Sciatic nerve (tissue), 2 donors: Measurements from ENCODE around the gene MTX2. TPM values are rescaled to one million over a fixed set of nuclear protein-coding genes. Genes with fewer than 3 reads are reported as not detected.

Experiments used
- ATAC-seq: fragments of 200-7000 bp; cut with Tn5 transposase; one replicate; pipeline ENCODE4 v1.9.1; 2020; ENCODE audit warnings: mild to moderate bottlenecking, moderate library complexity
- DNase-seq: peaks from one replicate; pipeline ENCODE4 v3.0.0-alpha.2; 2020; ENCODE audit warnings: low spot score
- intact Hi-C: fragments of 100-400 bp; cut with DNase I; formaldehyde crosslinking; loops from one replicate; pipeline ENCODE4 v1.14.2; 2022
- total RNA-seq: library from RNA; stranded (reverse); fragmentation: NEBNext Ultra II Directional; extraction: Animal tissue kit (Norgen Biotek cat#: 25700); gene quantifications from one replicate; pipeline ENCODE4 v1.2.1, GENCODE V29; 2021
- donor health status: DM: no; HTN: no; CAD: no.
- donor health status: DM: no; HTN: no; CAD: no.

The MTX2 gene
- 22.8 TPM for total RNA-seq

DNA sequence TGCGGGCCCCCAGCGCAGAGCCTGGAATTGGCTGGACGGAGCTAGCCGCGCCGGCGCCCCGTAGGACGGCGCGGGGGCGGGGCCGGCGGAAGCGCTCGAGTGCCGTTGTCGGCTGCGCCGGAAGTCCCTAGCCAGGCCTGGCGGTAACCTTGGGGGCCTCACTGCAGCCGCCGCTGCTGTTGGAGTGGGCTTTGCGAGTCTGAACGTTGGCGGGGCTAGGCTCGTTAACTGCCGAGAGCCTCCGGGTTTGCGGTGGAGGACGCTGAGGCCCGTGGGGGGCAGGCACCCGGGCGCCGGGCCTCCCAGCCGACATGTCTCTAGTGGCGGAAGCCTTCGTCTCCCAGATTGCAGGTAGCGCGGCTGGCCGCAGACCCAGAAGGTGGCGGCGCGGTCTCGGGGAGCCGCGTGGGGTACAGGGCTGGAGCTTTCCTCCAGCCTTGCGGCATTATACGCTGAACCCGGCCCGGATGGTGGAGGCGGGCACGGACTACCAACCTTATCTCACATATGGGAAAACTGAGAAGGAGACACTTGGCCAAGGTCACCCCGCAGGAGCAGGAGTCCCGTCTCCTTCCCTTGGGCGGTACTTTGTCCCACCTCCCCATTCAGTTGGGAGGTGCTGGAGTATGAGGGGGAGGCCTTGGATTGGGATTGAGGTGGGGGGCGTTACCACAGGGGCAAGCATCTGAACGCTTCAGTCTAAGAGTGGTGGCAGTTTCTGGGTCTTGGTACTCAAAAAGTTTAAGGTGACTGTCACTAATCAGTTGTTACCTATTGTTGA is at the start of gene MTX2:
MTX2 (plus strand) TSS at position 124 of the 781 bp plus-strand sequence; CDS start at position 312, 188 bp downstream.
- DNase-seq = peak; percentile 81
- intact Hi-C loops = no loop called here
- ATAC-seq = peak; percentile 98

DNA sequence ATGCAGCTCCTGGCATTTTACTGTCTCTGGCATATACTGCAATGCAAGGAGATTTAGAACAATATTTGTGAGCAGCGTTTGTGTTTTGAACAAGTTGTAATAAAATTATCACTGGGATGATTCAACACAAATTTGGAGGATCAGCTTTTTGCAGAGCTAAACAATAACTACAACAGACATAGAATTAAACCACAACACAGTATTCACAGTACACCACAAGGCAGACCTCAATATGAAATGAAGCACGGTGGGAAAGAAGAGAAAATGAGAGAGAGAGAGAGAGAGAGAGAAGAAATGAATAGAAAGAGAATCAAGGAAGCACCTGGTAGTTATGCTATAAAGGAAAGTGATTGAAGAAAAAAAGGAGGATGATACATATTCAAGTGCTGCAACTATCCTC is 41.4 kb upstream of the MTX2 start:
- intact Hi-C loops = no loop called here
- DNase-seq = no peak
- ATAC-seq = no peak

DNA sequence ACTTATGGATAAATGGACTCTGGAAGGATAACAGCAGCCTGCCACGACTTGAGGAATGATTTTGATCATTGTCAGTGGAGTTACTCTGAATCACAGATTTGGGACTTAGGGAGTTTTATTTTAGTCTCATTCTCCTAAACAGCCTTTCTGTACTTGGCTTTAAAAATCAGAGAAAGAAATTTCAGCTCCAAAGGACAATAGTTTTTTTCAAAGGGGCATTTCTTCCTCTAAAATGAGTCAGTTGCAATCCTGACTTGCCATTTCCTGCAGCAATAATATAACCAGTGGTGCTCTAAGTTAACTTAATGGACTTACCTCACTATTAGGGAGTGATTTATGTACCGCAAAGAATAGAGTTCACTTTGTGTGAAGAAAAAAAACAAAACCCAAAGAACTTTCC is 35.1 kb upstream of the MTX2 start:
- DNase-seq = no peak
- ATAC-seq = no peak
- intact Hi-C loops = no loop called here

DNA sequence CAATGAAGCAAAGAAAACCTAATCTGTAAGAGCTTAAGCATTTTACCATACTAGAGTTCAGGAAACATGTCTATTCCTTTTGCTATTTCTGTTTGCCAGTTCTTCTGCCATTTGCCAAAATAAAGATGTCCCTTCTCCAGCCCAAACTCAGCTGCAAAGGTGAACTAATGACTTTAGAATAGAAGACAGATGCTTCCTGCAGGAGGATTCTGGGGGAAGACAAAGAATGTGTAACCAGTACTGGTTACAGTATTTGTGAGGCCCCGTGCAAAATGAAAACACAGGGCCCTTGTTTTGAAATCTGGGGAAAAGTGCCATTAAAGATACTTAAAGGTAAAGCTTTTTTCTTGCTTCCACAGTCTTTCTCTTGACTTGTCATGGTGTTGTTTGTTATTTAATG is 34.3 kb upstream of the MTX2 start:
- intact Hi-C loops = no loop called here
- ATAC-seq = no peak
- DNase-seq = no peak

DNA sequence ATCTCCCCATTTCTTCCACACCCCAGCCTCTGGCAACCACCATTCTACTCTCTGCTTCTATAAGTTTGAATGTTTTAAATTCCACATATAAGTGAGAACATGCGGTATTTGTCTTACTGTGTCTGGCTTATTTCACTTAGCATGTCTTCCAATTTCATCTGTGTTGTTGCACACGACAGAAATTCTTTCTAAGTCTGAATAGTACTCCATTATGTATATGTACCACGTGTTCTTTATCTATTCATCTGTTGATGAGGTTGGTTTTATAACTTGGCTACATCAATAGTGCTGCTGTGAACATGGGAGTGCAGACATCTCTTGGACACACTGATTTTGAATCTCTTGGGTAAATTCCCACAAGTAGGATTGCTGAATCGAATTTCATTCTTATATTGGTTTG is 31.8 kb upstream of the MTX2 start:
- ATAC-seq (no peak), DNase-seq (no peak)
- intact Hi-C loops = no loop called here

DNA sequence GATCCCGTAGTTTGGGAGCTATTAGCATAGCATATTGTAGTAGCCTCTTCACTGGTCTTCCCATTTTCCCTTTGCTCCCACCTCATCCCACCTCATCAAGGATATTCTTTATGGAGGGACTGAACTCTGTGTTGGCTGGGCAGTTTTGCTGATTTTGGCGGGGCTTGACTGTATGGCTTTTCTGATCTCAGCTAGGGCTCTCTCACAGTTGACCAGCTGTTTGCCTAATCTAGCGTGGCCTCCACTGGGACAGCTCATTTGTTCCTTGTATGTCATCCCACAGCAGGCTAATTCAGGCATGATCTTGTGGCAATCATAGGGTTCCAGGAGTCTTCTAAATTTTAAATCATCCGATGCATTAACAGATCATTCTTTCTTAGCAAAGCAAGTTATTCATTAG is 30.2 kb upstream of the MTX2 start:
- intact Hi-C loops = no loop called here
- no peak for DNase-seq
- no peak for ATAC-seq

DNA sequence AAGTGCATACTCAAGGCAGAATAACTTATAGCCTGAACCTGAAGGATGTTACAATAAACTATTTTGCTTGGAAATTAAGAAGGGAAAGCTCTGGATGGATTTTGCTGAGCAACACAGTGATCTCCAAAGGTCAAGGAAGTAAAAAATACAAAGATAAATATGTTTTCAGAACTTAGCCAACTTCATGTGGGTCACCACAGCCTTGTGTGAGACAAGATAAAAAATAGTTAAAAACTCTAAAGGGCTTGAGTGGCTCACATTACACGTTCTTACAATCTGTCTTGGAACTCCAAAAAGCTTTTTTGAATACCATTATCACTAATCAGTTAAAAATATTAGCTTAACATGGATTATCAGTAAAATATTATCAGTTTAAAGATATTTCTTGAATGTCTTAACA is 28.9 kb upstream of the MTX2 start:
- DNase-seq (no peak), ATAC-seq (no peak)
- intact Hi-C loops = no loop called here

DNA sequence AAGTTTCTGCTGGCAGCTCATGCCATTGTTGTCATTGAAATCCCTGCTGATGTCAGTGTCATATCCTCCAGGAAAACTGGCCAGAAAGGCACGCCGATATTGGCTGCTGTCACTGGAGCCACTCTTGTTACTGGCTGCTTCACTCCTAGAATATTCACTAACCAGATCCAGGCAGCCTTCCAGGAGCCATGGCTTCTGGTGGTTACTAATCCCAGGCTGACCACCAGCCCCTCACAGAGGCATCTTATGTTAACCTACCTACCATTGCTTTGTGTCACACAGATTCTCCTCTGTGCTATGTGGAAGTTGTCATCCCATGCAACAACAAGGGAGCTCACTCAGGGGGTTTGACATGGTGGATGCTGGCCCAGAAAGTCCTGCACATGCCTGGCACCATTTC is 27.0 kb upstream of the MTX2 start:
- ATAC-seq = no peak
- intact Hi-C loops = no loop called here

DNA sequence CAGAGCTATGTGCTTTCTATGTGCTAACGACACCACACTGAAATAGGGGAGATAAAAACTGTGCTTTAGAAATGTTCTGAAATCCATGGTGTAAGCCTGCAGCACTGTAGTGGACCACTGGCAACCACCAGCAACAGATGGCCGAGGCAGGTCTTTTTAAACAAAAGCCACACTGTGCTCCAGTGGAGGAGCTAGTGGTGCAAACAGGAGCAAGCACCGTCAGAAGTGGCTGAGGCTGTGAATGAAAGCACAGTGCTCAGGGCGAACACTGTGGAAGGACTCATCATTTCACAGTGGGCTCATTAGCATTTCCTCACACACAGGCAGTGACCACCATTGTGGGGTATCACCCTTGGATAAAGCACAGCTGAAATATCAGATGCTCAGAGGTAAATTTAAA is 22.9 kb upstream of the MTX2 start:
- DNase-seq (no peak), ATAC-seq (no peak)
- intact Hi-C loops = no loop called here

More for the DNA sequence above, 27.0 kb upstream of the MTX2 start:
- no peak for DNase-seq

DNA sequence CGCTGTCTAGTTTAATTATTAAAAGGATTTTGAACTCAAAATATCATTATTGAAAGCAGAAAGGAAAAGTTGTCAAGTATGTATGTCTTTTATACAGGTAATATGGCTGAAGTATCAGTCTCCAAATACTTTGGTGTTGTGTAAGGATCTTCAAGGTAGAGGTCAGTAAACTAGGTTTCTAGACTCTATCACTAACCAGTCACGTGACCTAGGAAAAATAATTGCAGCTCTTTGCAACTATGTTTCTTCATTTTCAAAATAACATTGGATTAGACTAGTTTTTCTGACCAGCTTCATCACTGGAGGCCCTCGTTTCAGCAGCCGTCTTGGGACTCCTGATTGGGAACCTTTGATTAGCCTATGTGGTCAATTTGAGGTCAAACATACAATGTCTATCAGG is 21.4 kb upstream of the MTX2 start:
- DNase-seq (no peak), ATAC-seq (no peak)
- intact Hi-C loops = no loop called here

DNA sequence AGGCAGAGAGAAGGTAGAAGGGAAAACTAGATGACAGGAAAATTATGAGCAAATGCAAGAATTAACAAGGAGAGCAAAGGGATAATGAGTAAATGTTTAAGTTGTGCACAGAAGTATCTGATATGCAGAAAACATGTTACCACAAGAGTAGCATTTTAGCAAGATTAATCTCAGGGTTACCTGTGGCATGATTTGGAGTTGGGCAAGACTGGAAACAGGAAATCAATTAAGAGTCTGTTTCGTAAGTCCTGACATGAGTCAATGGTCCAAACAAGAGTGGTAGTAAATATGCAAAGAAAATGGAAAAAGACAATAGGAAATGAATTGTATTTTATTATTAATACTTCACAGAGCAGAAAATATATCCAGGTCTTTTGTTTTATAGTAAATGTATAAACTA is 17.3 kb upstream of the MTX2 start:
- no peak for ATAC-seq
- intact Hi-C loops = no loop called here

DNA sequence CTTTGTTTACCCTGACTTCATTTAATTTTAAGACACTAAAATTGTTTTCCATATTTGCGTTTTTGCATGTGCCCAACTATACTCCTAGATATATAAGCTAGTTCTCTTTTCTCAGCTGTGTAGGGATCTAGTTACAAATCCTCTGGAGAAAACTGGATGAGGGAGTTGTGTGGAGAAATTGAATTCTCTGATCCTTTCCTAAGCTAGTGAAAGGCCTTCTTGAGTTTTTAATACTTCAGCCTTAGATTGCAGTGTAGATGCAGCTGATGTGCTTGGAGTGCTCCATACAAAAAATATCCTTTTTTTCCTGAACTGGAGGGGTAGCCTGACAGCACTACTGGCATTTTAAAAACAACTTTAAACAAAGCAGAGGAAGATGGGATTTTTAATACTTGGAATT is 8.6 kb upstream of the MTX2 start:
- ATAC-seq (no peak), DNase-seq (no peak)
- intact Hi-C loops = no loop called here

More for the DNA sequence above, 17.3 kb upstream of the MTX2 start:
- DNase-seq = no peak

DNA sequence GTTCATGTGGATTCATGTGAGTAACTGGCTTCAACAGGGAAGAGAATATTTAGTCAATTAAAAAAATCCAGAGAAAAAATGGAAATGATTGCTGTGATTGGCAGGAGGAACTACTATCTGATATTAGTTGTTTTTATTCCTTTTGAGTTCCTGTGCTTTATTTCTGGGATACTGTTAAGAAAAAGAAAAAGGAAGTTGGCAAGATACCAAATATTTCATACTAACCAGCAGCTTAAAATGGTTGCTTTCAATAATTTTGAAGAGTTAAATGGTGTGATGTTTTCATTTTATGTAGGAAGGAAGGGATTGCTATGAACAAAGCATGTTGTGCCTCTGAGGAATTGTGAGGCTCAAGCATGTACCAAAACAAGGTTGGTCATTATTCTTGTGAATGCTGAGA is 8.1 kb upstream of the MTX2 start:
- DNase-seq (no peak), ATAC-seq (no peak)
- intact Hi-C loops = no loop called here

DNA sequence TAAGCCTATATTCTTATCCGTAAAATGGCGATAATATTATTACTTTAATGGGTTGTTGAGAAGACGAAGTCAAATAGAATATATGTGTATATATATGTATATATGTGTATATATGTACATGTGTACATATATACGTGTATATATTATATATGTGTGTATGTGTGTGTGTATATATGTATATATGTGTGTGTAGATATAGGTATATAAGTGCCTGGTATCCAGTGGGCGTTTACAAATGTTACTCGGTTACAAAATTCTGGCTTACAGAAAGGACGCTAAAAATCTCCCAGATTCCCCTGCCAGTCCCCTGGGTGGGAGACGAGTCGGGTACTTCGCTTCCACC is 295 bp upstream of the MTX2 start:
- intact Hi-C loops = no loop called here
- no peak for ATAC-seq
- DNase-seq = no peak

DNA sequence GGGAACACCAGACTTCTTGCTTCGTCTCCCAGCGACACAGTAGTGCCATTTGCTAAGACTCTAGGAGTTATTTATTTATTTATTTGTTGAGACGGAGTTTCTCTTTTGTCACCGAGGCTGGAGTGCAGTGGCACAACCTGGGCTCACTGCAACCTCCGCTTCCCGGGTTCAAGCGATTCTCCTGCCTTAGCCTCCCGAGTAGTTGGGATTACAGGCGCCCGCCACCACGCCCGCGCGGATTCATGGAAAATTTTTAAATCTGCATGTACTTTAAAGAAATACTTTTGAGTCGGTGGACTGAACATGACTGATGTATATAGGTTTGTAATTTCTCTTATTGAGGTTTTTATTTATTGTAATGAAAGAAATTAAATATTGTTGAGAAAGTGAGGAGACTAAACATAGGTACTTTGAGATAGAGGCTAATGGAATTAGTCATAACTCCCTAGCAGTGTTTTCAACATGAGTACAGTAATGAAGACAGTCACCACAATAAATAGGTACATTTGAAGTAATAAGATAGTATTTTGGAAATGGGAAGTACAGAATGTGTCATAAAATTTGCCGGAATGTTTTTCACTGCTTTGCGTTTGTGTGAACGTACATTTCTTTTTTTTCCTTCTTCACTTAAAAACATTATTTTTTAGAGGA is 983 bp downstream of the MTX2 start:
- DNase-seq (no peak), ATAC-seq (no peak)
- intact Hi-C loops = no loop called here

DNA sequence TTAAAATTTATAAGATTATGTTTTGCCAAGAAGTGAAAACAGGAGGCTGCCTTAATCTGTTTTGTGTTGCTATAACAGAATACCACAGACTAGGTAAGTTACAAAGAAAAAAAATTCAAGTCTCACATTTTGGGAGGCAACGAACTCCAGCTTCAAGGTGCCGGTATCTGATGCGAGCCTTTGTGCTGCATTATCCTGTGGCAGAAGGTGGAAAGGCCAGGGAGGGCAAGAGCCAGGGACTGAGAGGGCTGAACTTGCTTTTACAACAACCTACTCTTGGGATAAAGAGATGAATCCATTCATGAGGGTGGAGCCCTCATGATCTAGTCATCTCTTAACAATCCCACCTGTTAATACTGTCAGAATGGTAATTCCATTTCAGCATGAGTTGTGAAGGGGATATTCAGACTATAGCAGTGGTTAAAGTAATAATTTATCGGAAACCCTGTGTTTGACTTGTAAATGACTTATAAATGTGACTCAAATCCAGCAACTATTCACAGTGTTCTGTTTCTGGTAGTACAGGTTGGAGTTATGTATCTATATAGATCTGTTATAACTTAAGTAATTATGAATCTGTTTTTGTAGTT is 3.7 kb downstream of the MTX2 start:
- ATAC-seq (no peak), DNase-seq (no peak)
- intact Hi-C loops = no loop called here

DNA sequence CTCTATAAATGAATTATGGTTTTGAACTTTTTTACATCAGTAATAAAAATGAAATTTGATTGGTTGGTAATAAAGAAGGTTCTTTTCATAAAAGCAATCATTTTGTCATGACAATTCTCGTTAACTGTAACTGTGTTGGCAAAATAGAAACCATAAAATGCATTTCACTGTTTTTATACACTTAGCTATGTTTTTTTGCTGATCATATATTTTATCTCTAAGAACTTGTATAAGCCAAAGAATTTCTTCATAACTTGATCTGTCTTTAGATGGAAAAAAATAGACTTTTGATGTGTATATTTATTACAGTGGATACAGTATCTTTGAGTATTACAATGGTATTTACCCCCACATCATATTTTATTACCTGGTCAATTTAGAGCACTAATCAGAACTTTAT is 9.7 kb downstream of the MTX2 start:
- DNase-seq (no peak), ATAC-seq (no peak)
- intact Hi-C loops = no loop called here

DNA sequence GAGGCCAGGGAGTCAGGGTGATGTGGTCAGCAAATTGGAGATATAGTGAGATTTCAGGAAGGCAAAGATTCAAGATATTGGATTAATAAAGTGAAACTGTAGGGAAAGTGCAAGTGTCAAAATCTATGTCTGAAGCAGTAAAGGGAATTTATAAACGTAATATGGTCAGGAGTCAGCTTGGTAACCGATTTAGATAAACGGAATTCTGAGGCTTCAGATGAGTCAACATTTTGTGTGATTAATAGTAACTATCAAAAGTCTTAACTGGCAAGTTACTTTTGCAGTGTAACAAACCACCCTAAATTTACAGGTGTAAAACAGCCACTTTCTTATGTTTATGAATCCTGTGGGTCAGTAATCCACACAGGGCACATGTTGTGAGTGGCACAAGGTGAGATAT is 10.9 kb downstream of the MTX2 start:
- no peak for ATAC-seq
- no peak for DNase-seq
- intact Hi-C loops = no loop called here

DNA sequence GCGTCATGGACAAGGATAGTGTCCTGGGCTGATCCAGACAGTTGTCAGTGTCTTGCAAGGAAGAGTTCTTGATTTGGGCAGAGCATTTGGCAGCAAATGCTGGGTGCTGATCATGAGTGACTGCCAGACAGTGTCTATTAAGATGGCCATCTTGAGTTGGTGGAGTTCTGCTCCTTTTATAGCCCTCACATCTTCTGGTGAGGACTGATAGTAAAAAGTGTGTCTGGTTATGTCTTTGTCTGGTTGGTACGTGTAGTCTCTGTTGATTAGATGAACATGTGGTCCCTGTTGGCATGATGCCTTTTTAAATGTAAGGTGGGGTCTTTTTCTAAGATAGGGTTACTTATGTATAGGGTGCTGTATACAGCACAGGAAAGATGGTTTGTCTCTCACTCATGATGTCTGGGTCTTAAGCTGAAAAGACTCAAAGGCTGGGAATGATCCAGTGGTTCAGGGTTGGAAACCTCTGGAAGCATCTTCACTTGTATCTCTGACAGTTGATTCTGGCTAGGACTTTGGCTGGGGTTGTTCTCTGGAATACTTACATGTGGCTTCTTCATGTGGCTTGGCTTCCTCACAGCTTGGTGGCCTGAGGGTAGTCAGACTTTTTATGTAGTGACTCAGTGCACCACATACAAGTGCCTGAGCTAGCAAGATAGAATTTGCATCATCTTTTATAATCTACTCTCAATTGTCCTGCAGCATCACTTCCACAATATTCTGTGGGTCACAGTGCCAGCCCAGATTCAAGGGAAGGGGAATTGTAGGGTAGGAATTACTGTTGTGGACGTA is 11.8 kb downstream of the MTX2 start:
- DNase-seq (no peak), ATAC-seq (no peak)
- intact Hi-C loops = no loop called here
